DLD1 (cell line): ENCODE results near the gene SARNP.

ENCODE experiments used
- in situ Hi-C: cut with HindIII; loops from 2 replicates; pipeline ENCODE4 v1.10.0; 2017; ENCODE audit warnings: low sequenced_read_pairs

Gene SARNP

GRCh38 chr12:55726971-55727370 lies 90.6 kb downstream of the SARNP start:
- in situ Hi-C loops, result no loop called here

- in situ Hi-C loops, result no loop called here
Measured at GRCh38 chr12:55725556-55725955, 92.0 kb downstream of the SARNP start.

- in situ Hi-C loops, result no loop called here
Measured at GRCh38 chr12:55724940-55725309, 92.6 kb downstream of the SARNP start.

- in situ Hi-C loops, result no loop called here
Measured at GRCh38 chr12:55724226-55724939, 93.1 kb downstream of the SARNP start.

- in situ Hi-C loops, result no loop called here
Measured at GRCh38 chr12:55723516-55724225, 93.9 kb downstream of the SARNP start.

GRCh38 chr12:55722948-55723347 lies 94.6 kb downstream of the SARNP start:
- in situ Hi-C loops, result no loop called here

GRCh38 chr12:55721601-55722213 lies 95.8 kb downstream of the SARNP start:
- in situ Hi-C loops, result no loop called here

GRCh38 chr12:55720894-55721444 lies 96.6 kb downstream of the SARNP start:
- in situ Hi-C loops, result no loop called here

- in situ Hi-C loops, result no loop called here
Measured at GRCh38 chr12:55720071-55720564, 97.4 kb downstream of the SARNP start, which contains the start of gene RDH5. TSS of gene RDH5 (plus strand) at chr12:55720393. CDS start at chr12:55721185, 792 bp downstream.

GRCh38 chr12:55719371-55719770 lies 98.2 kb downstream of the SARNP start:
- in situ Hi-C loops, result no loop called here

GRCh38 chr12:55718624-55719275 lies 98.8 kb downstream of the SARNP start:
- in situ Hi-C loops, result no loop called here

- in situ Hi-C loops, result no loop called here
Measured at GRCh38 chr12:55718015-55718414, 99.5 kb downstream of the SARNP start.

- in situ Hi-C loops, result no loop called here
Measured at GRCh38 chr12:55717011-55718007, 100.2 kb downstream of the SARNP start.

- in situ Hi-C loops, result no loop called here
Measured at GRCh38 chr12:55716582-55716957, 101.0 kb downstream of the SARNP start.

- in situ Hi-C loops, result no loop called here
Measured at GRCh38 chr12:55715833-55716581, 101.5 kb downstream of the SARNP start, which contains the start of gene BLOC1S1. TSS of gene BLOC1S1 (plus strand) at chr12:55716046. CDS start at chr12:55716052, 6 bp downstream.

GRCh38 chr12:55715169-55715764 lies 102.3 kb downstream of the SARNP start:
- in situ Hi-C loops, result no loop called here

GRCh38 chr12:55713721-55714120 lies 103.8 kb downstream of the SARNP start:
- in situ Hi-C loops, result no loop called here

GRCh38 chr12:55712700-55713415 lies 104.7 kb downstream of the SARNP start:
- in situ Hi-C loops, result no loop called here
